ENCODE data around the gene PLEKHM3.

GRCh38 chr2:208012449-208012848 lies 12.9 kb downstream of the PLEKHM3 start:
- TF ChIP-seq CTCF (IDR thresholded peaks at IDR 0.05; ENCODE audit: low read depth, low read length) (no peak), EZH2phosphoT487 (IDR thresholded peaks at IDR 0.05; ENCODE audit: low read depth) (no peak)

Measured in OCI-LY3 (cell line).